ENCODE results near the gene REXO1. TPM values are rescaled to one million over a fixed set of nuclear protein-coding genes. Genes with fewer than 3 reads are reported as not detected.

Gene REXO1
- total RNA-seq, 1 experiment from 2014 or later: 52.2 TPM

- Histone ChIP-seq H3K4me2 (ENCODE audit: low read length) (peak overlapping the region; percentile 92), H4K20me1 (ENCODE audit: insufficient read depth) (no peaks in the 10 kb centered on the region), H3K27ac (ENCODE audit: low read depth, low read length) (peak overlapping the region; percentile 81), H3K79me2 (ENCODE audit: insufficient read depth, low read length) (no peaks in the 10 kb centered on the region), H2AFZ (ENCODE audit: low read depth, low read length, poor library complexity, severe bottlenecking) (no peak overlapping the region), H3K27me3 (ENCODE audit: insufficient read depth, low read length) (no peaks in the 10 kb centered on the region), H3K9me2 (ENCODE audit: insufficient read depth) (no peaks in the 10 kb centered on the region), H3K4me3 (replicated peaks in 1 of 2; ENCODE audit: low read depth in 1 of 2, low read length in 2 of 2) (peak overlapping the region; percentile 63 to 67), H3K4me1 (ENCODE audit: control insufficient read depth in 1 of 2, insufficient read depth in 2 of 2, low read length in 2 of 2) (peaks cover 20 to 38% of the 10 kb centered on the region in 2 experiments), H3K9me3 (ENCODE audit: control insufficient read depth in 1 of 2, insufficient read depth in 1 of 2, low read depth in 1 of 2, low read length in 2 of 2) (no peaks in the 10 kb centered on the region), H3K9ac (ENCODE audit: low read length) (peak overlapping the region; percentile 66), H3K36me3 (ENCODE audit: control insufficient read depth in 1 of 2, insufficient read depth in 2 of 2, low read length in 2 of 2) (no peaks in the 10 kb centered on the region; a peak in 1 of 4 replicates)
- ChIA-PET CTCF (interaction anchor here (0.6 to 1.5 kb wide), 9 partner anchors 15 to 265 kb away, joined by 3 to 7 read pairs (median 4); no protein-coding TSS in a partner anchor), POLR2A (interaction anchor here (0.9 to 1.1 kb wide), 3 partner anchors 63 to 338 kb away, joined by 3 to 4 read pairs (median 3); no protein-coding TSS in a partner anchor), RAD21 (ENCODE audit: low non-redundant PET in 1 of 2, low total read pairs in 2 of 2, uncharacterized antibody in 2 of 2, unreplicated experiment in 2 of 2) (interaction anchor here in 1 of 2 experiments (1.2 kb wide), 1 partner anchor 14 kb away, joined by 4 read pairs; no protein-coding TSS in a partner anchor)
- TF ChIP-seq, protein P1, sequence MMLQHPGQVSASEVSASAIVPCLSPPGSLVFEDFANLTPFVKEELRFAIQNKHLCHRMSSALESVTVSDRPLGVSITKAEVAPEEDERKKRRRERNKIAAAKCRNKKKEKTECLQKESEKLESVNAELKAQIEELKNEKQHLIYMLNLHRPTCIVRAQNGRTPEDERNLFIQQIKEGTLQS (IDR thresholded peaks at IDR 0.05): no peak
- TF ChIP-seq, protein P2, sequence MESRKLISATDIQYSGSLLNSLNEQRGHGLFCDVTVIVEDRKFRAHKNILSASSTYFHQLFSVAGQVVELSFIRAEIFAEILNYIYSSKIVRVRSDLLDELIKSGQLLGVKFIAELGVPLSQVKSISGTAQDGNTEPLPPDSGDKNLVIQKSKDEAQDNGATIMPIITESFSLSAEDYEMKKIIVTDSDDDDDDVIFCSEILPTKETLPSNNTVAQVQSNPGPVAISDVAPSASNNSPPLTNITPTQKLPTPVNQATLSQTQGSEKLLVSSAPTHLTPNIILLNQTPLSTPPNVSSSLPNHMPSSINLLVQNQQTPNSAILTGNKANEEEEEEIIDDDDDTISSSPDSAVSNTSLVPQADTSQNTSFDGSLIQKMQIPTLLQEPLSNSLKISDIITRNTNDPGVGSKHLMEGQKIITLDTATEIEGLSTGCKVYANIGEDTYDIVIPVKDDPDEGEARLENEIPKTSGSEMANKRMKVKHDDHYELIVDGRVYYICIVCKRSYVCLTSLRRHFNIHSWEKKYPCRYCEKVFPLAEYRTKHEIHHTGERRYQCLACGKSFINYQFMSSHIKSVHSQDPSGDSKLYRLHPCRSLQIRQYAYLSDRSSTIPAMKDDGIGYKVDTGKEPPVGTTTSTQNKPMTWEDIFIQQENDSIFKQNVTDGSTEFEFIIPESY (IDR thresholded peaks at IDR 0.05; ENCODE audit: extremely low read depth, insufficient replicate concordance, low read length): no peak
- TF ChIP-seq EZH2 (IDR thresholded peaks at IDR 0.05): no peak
- no peak for TF ChIP-seq EGR1 (IDR thresholded peaks at IDR 0.05; ENCODE audit: low read depth)
- no peak for TF ChIP-seq POLR2A (IDR thresholded peaks at IDR 0.05; ENCODE audit: borderline replicate concordance, extremely low read depth, insufficient read depth, insufficient read length)
- no peak for TF ChIP-seq ZNF274 (IDR thresholded peaks at IDR 0.05; ENCODE audit: low read depth, low read length)
- ATAC-seq: no peak
- TSS peak; percentile 29 for BruUV-seq (replicated peaks)
- intact Hi-C loops (cut with micrococcal nuclease): loop anchor here (5.0 to 10.0 kb wide), 2 partner anchors 138 to 206 kb away; partner anchors contain the start of gene UQCR11
- DNase-seq (ENCODE audit: low read depth, low spot score): no peak
Measured at GRCh38 chr19:1810439-1811160, 37.7 kb downstream of the REXO1 start.
